ENCODE data around the gene JPH3.

GRCh38 chr16:87698676-87699199, 96.4 kb downstream of the JPH3 start:
- TF ChIP-seq SUZ12 (IDR thresholded peaks at IDR 0.05; ENCODE audit: extremely low read depth, insufficient read depth, insufficient read length) (no peak), YY1 (IDR thresholded peaks at IDR 0.05; ENCODE audit: insufficient read depth, insufficient read length) (no peak)
